Measurements from ENCODE around the gene SLC12A9. TPM values are rescaled to one million over a fixed set of nuclear protein-coding genes. Genes with fewer than 3 reads are reported as not detected.

The SLC12A9 gene
- total and polyA plus RNA-seq, 2 of the 4 experiments (the other 2 are of a cell fraction), result 4.5 to 16.2 TPM

GRCh38 chr7:100839361-100839760, 13.2 kb upstream of the SLC12A9 start:
- CTCF ChIA-PET, result no interaction called here

More at GRCh38 chr7:100839361-100839760, 13.2 kb upstream of the SLC12A9 start:
- Histone ChIP-seq H3K4ac (ENCODE audit: low read depth, low read length) (no peak overlapping the region), H3K36me3 (ENCODE audit: control insufficient read depth, insufficient read depth, low read length) (no peaks in the 10 kb centered on the region), H3K4me2 (ENCODE audit: low read depth, low read length) (no peak overlapping the region), H3K9me1 (ENCODE audit: insufficient read depth, low read length) (no peaks in the 10 kb centered on the region; the same call in 1 of the 2 replicates), H3K14ac (replicated peaks; ENCODE audit: low read depth, low read length) (no peak overlapping the region), H2BK15ac (ENCODE audit: low read depth, low read length) (no peak overlapping the region), H2BK20ac (ENCODE audit: low read depth, low read length) (no peak overlapping the region), H3K23ac (ENCODE audit: low read depth, low read length) (no peak overlapping the region), H4K91ac (ENCODE audit: insufficient read depth, low read depth, low read length) (no peak overlapping the region), H3K4me3 (ENCODE audit: insufficient read depth, low read depth, low read length) (no peak overlapping the region), H3K27me3 (ENCODE audit: control insufficient read depth, insufficient read depth, low read length) (no peaks in the 10 kb centered on the region), H3K9me3 (ENCODE audit: control insufficient read depth, insufficient read depth, low read length) (no peaks in the 10 kb centered on the region), H3K4me1 (ENCODE audit: control insufficient read depth, insufficient read depth, low read length) (no peaks in the 10 kb centered on the region), H2AK5ac (ENCODE audit: low read depth, low read length) (no peak overlapping the region), H2BK5ac (ENCODE audit: low read depth, low read length, poor library complexity, severe bottlenecking) (no peak overlapping the region), H4K8ac (ENCODE audit: low read depth in 2 of 2, low read length in 2 of 2) (no peak overlapping the region), H3K9ac (ENCODE audit: low read depth, low read length) (no peak overlapping the region), H4K20me1 (ENCODE audit: insufficient read depth, low read length) (no peaks in the 10 kb centered on the region), H3K79me1 (ENCODE audit: low read depth in 1 of 2, low read length in 2 of 2) (no peaks in the 10 kb centered on the region; a peak in 1 of 4 replicates), H3K56ac (ENCODE audit: extremely low read depth, insufficient read depth, low read length) (no peak overlapping the region), H2BK120ac (ENCODE audit: low read depth, low read length) (no peak overlapping the region), H2AFZ (replicated peaks; ENCODE audit: low read length, poor library complexity) (no peak overlapping the region), H3K27ac (ENCODE audit: insufficient read depth, low read length) (no peak overlapping the region), H4K5ac (ENCODE audit: low read depth, low read length) (no peak overlapping the region), H3K18ac (ENCODE audit: low read depth, low read length) (no peak overlapping the region), H2AK9ac (replicated peaks; ENCODE audit: low read depth, low read length, poor library complexity) (no peak overlapping the region)
- DNase-seq, result no peak
- intact Hi-C loops (cut with micrococcal nuclease) (loop anchor here (5.0 to 10.0 kb wide), 2 partner anchors 37 to 255 kb away; partner anchors contain the start of genes FBXO24 and LRCH4), in situ Hi-C loops (cut with MboI; ENCODE audit: low sequenced_read_pairs) (no loop called here), dilution Hi-C loops (cut with HindIII; ENCODE audit: low sequenced_read_pairs, unreplicated experiment) (no loop called here)
- no peak for TF ChIP-seq USF2 (IDR thresholded peaks at IDR 0.05; ENCODE audit: low read depth, low read length)
- TF ChIP-seq SMC3 (IDR thresholded peaks at IDR 0.05; ENCODE audit: low read depth, low read length), result no peak
- no peak for TF ChIP-seq RAD21 (IDR thresholded peaks at IDR 0.05; ENCODE audit: low read length)
- no peak for TF ChIP-seq MXI1 (IDR thresholded peaks at IDR 0.05; ENCODE audit: borderline replicate concordance, low read depth, low read length)
- TF ChIP-seq MAFK (IDR thresholded peaks at IDR 0.05; ENCODE audit: low read depth, low read length), result no peak
- no peak for TF ChIP-seq FOS (IDR thresholded peaks at IDR 0.05; ENCODE audit: low read depth, low read length)
- TF ChIP-seq NFE2L2 (IDR thresholded peaks at IDR 0.05; ENCODE audit: low read depth, low read length), result no peak
- BruUV-seq (replicated peaks), result no TSS peak
- 96% methylated on average over 13 of the region's 18 CpGs; no CpG with 5 or more reads in 1 of the 2 experiments for WGBS, 2 experiments (ENCODE audit: extremely low coverage in 2 of 2, insufficient read length in 1 of 2)
- ATAC-seq (ENCODE audit: low read depth), result no peak
- POLR2A ChIA-PET (ENCODE audit: unreplicated experiment), result interaction anchor here (0.6 kb wide), 1 partner anchor 413 kb away, joined by 3 read pairs; no protein-coding TSS in a partner anchor

All from IMR-90 (cell line).